Stimulated activated CD8-positive, alpha-beta memory T cell treated with anti-CD3 and anti-CD28 coated beads, Interleukin-12 subunit alpha, Interleukin-12 subunit beta, amount 100 ng/mL, for 24 hours (primary cell): ENCODE measurements around the gene TMSB15C.
"Not testable (repeated sequence)": the region's sequence is repeated elsewhere in the genome, so short reads cannot be mapped to it uniquely, and the experiment has no call there.

ENCODE experiments used
- DNase-seq: peaks from one replicate; pipeline ENCODE4 v3.0.0-alpha.2; 2020; ENCODE audit errors: extremely low read depth

TMSB15C gene

DNA sequence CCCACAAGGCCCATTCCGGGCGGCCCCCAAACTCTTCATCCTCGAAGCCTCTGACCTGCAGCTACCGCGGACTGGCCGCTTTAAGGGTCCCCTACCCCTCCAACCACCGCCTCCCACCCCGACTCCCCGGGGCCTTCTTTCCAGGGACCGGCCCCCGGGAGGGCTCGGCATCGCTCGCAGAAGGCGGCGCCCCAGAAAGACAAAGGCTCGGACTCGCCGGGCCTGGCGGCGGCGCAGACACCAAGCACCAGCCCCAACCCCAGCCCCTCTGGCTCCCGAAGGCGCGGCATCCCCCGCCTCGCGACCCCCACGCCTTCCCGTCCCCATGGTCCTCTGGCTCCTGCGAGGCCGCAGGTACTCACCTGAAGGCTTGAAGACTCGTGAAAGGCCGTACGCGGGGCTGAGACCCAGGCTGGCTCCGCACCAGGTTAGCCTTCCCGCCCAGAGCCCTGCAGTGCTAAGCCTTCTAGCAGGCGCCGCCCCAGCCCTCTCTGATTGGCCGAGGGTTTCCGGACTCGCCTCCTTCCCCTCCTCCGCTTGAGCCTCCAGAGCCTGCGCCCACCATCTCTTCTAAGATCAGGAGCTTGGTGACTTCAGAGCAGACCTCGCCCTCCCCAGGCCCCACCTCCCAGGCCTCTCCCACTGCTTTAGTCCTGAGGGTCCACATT, at the start of gene TMSB15C:
TMSB15C (minus strand) TSS at position 459 of the 668 bp plus-strand sequence.
- not testable (repeated sequence) for DNase-seq

DNA sequence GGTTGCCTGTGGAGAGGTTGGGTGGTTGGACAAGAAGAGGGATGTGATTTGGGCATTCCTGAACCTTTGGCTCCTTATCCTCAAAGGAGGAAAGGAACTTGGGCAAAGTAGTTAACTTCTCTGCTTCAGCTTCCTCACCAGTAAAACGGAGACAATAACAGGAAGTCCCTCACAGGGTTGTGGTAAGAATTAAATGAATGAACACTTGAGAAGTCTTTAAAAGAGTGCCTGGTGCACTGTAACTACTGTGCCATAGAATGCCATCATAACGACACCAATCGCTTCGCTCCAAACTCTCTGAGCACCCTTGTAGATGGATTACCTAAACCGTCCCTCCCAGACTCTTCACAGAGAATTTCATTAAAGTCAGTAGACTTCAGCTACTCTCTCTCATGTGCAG, 46.8 kb upstream of the TMSB15C start:
- DNase-seq: no peak

DNA sequence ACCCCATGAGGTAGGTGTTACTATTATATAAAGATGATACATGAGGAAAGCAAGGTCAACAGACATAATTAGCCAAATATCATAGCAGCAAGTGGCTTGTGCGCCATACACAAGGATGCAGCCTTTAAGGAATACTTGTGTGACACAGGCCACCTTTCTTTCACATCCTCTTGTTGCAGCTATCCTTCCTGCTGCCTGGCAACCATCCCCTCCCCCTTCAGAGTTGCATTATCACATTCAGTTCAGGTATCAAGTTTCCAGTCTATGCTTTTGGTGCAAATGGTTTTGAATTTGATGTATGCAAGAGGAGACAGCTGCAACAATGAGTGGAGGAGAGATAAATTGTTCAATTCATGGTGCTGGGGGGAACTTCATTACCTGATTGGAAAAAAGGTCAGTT, 42.7 kb upstream of the TMSB15C start:
- no peak for DNase-seq

GRCh38 chrX:104117759-104118158, 41.7 kb upstream of the TMSB15C start:
- DNase-seq: no peak

GRCh38 chrX:104113222-104113965, 37.4 kb upstream of the TMSB15C start:
- no peak for DNase-seq

DNA sequence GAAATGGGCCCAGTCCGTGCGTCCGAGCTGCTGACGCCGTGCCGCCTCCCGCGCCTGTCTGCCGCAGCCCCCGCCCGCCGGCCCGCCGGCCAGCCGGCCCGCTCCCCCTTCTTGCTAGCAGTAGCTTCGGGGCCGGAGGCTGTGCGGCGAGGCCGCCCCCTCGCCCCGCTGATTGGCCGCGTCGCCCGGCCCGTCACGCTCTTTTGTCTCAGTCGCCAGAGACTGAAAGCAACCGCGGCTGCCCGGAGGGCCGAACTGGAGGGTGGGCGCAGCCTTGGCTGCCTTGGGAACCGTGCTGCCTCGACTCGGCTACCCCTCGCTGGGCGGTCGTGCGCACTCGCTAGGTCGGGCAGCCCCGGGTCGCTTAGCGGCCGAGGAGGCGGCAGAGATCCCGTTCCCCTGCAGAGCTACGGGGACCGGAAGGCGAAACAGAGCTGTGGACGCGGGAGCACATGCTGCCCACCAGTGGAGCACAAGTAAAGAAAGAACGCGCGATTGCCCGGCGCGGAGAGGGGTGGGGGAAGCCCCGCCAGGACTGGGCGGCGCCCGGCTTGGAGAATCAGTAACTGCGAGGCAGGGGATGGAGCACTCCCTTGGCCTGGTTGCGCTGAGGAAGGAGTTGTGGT, 36.4 kb upstream of the TMSB15C start, which contains the start of gene ZCCHC18:
ZCCHC18 (plus strand) TSS at position 198 of the 626 bp plus-strand sequence. CDS start 1,589 bp downstream, outside the sequence.
- no peak for DNase-seq

- DNase-seq: not testable (repeated sequence)
Measured at GRCh38 chrX:104110491-104111240, 34.6 kb upstream of the TMSB15C start.

DNA sequence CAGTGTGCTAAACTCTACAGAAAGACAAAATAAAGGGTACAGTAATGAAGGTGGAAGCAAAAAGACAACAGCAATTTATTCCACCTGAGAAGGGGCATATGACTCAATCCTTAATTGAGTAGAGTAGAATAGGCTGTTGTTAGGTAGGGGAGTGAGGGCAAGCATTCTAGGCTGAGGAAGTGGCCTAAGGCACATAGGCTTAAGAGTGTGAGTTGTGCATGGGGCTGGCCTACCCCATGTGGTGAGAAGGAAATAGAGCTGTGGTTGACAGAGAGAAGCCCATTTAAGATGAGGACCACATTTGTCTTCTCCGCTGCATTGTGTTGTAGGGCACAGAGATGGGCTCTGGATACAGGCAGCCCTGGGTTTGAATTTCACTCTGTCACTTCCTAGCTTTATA, 32.9 kb upstream of the TMSB15C start:
- no peak for DNase-seq

GRCh38 chrX:104105330-104106262, 29.6 kb upstream of the TMSB15C start:
- no peak for DNase-seq

DNA sequence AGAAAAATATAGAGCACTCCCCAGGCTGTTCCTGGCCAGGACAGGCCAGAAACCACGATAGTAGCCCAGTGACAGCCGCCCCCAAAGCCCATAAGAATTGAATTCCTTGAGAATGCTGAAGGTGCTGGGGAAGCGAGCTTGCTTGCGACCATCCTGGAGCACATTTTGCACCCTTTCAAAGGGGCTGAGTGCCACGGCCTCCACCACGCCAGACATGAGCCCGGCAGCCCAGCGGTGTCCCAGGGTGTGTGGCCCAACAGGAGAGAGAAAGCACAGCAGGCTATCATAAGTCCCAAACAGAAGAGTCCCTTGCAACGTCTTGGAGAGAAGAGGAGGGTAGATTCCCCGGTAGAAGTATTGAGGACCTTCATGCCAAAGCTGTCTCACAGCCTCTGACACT, 28.6 kb upstream of the TMSB15C start:
- DNase-seq: no peak

DNA sequence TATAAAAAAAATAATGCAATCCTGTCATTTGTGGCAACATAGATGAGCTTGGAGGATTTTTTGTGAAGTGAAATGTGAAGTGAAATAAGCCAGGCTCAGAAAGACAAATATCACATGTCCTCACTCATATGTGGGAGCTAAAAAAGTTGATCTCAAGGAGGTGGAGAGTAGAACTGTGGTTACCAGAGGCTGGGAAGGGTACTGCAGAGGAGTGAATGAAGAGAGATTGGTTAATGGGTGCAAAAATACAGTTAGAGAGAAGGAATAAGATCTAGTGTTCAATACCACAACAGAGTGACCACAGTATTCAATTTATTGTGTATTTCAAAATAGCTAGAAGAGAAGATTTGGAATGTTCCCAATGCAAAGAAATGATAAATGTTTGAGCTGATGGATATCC, 22.9 kb upstream of the TMSB15C start:
- no peak for DNase-seq

DNA sequence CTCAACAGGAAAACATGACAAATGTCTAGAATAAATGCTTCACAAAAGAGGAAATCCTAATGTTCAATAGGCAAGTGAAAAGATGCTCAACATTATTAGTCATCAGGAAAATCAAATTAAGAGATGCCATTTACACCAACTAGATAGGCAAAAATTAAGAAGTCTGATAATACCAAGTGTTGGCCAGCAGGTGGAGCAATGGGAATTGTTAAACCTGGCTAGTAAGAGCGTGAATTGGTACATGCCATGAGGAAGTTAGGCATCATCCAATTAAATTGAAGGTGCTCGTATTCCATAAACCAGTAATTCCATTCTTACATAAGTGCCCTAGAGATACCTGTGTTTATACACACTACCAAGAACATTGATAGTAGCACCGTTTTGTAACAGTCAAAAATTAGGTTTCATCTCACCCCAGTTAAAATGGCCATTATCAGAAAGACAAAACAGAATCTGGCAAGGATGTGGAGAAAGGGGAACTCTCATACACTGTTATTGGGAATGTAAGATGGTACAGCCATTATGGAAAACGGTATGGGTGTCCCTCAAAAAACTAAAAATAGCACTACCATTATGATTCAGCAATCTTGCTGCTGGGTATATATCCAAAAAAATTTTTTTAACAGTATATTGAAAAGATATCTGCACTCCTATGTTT, 22.2 kb upstream of the TMSB15C start:
- no peak for DNase-seq

GRCh38 chrX:104085919-104086318, 9.9 kb upstream of the TMSB15C start:
- DNase-seq: no peak

GRCh38 chrX:104085477-104085876, 9.4 kb upstream of the TMSB15C start:
- DNase-seq: no peak

GRCh38 chrX:104084534-104085277, 8.7 kb upstream of the TMSB15C start:
- DNase-seq: no peak

DNA sequence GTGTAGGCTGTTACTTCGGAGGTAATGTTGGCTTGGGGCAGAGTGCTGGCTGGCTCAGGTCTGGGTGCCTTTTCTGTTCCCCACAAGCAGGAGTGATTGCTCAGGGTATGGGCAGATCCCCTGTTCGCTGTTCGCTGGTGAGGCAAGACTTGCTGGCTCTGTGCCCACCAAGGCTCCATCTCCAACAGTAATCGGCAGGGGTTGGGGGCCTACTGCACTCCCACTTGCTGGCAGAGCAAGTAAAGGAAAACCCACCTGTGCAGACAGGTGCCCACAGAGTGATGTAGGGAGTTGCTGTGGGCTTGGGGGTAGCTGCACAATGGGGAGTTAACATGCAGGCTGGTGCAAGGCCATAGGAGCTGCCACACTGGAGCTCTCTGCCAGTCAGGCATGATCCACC, 8.0 kb upstream of the TMSB15C start:
- no peak for DNase-seq

- DNase-seq: not testable (repeated sequence)
Measured at GRCh38 chrX:104077854-104078253, 1.8 kb upstream of the TMSB15C start.

DNA sequence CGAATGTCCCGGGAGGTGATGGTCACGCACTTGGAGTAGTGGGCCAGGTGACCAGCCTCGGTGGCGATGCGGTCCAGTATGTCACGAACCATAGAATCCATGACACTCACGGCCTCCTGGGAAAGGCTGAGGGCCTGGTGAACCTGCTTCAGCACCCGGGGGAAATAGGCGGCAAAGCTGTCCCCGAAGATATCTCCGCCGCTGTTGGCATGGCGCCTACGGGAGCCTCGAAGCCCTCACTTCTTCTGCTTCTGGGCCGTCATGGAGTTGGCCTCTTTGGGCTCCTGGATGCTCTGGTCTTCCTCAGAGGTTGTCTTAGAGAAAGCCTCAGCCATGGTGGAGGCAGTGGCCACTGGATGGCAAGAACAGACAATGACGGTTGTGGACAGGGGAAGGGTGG, 13.4 kb downstream of the TMSB15C start:
- not testable (repeated sequence) for DNase-seq

- DNase-seq: not testable (repeated sequence)
Measured at GRCh38 chrX:104054956-104055355, 21.1 kb downstream of the TMSB15C start.

GRCh38 chrX:104047171-104047570, 28.9 kb downstream of the TMSB15C start:
- DNase-seq: no peak
